Endothelial cell of umbilical vein (primary cell): ENCODE data around the gene PMAIP1. TPM values are rescaled to one million over a fixed set of nuclear protein-coding genes. Genes with fewer than 3 reads are reported as not detected.

Experiments
- BruUV-seq: library from RNA; stranded (reverse); fragments of 400-500 nt; replicated peaks from 2 replicates; lab custom pipeline; 2021; lab: Mats Ljungman, UMichigan
- CTCF ChIA-PET: fragments of 300-600, 350-600 bp; sonication (Branson Sonifier 250); formaldehyde crosslinking; loops from one replicate; lab custom pipeline; 2021; ENCODE audit warnings: antibody characterized with exemption, inconsistent platforms; lab: Charles Lee
- POLR2A ChIA-PET: fragments of 300-600, 350-600 bp; sonication (Branson Sonifier 250); formaldehyde crosslinking; loops from one replicate; lab custom pipeline; 2021; ENCODE audit warnings: antibody characterized with exemption, inconsistent platforms; lab: Charles Lee
- DNase-seq: peaks from one replicate; pipeline ENCODE4 v3.0.0-alpha.2; 2011; ENCODE audit warnings: low read depth, low spot score
- FAIRE-seq: peaks from 2 replicates; lab custom pipeline; 2011; peaks lifted over from hg19 to GRCh38; lab: Jason Lieb, UNC
- H2AFZ ChIP-seq: 2 replicates; pipeline ENCODE4 v1.6.0; 2012; ENCODE audit warnings: low read depth, low read length, control low read depth, inconsistent platforms
- H3K27ac ChIP-seq: 2 replicates; pipeline ENCODE4 v1.5.1; 2011; ENCODE audit warnings: low read depth, mild to moderate bottlenecking, control low read depth, low read length, moderate library complexity; ENCODE audit not compliant: insufficient read depth
- H3K27me3 ChIP-seq, 2 experiments: 2 replicates each; pipeline versions ENCODE4 v1.6.0 to v1.6.1; 2011; ENCODE audit warnings: low read length in 2 of 2, mixed read lengths in 1 of 2; ENCODE audit not compliant: control insufficient read depth in 2 of 2, insufficient read depth in 2 of 2
- H3K36me3 ChIP-seq, 2 experiments: 2 replicates in 1 of 2; 3 replicates in 1 of 2; pipeline ENCODE4 v1.5.1; 2011; ENCODE audit warnings: low read length in 2 of 2, mild to moderate bottlenecking in 1 of 2, moderate library complexity in 1 of 2; ENCODE audit not compliant: control insufficient read depth in 2 of 2, insufficient read depth in 2 of 2; ENCODE audit errors: extremely low read depth in 1 of 2
- H3K4me1 ChIP-seq: 3 replicates; pipeline ENCODE4 v1.5.1; 2011; ENCODE audit warnings: mild to moderate bottlenecking, low read length; ENCODE audit not compliant: control insufficient read depth, insufficient read depth; ENCODE audit errors: extremely low read depth
- H3K4me2 ChIP-seq: 2 replicates; pipeline ENCODE4 v1.6.1; 2011; ENCODE audit warnings: low read length, control low read depth, mixed read lengths; ENCODE audit not compliant: insufficient read depth
- H3K4me3 ChIP-seq, 3 experiments: fragments of 200-600 bp in 1 of 3; sonication (generic), shearing (Covaris generic) in 1 of 3; replicated peaks in 1 of 3; 2 replicates each; pipeline ENCODE4 v1.5.1; 2011 to 2016; ENCODE audit warnings: control low read depth in 3 of 3, low read length in 3 of 3, mild to moderate bottlenecking in 2 of 3, inconsistent platforms in 1 of 3, low read depth in 1 of 3, moderate library complexity in 1 of 3; ENCODE audit not compliant: insufficient read depth in 1 of 3
- H3K79me2 ChIP-seq: 2 replicates; pipeline ENCODE4 v1.6.0; 2012; ENCODE audit warnings: low read length, inconsistent platforms; ENCODE audit not compliant: control insufficient read depth, insufficient read depth
- H3K9ac ChIP-seq: replicated peaks from 2 replicates; pipeline ENCODE3; 2011; ENCODE audit warnings: low read length, control low read depth; ENCODE audit not compliant: insufficient read depth; ENCODE audit errors: extremely low read depth
- H3K9me1 ChIP-seq: replicated peaks from 3 replicates; pipeline ENCODE4 v1.6.0; 2011; ENCODE audit warnings: mild to moderate bottlenecking, low read length; ENCODE audit not compliant: control insufficient read depth, insufficient read depth; ENCODE audit errors: extremely low read depth
- H3K9me3 ChIP-seq: replicated peaks from 2 replicates; pipeline ENCODE4 v1.5.1; 2012; ENCODE audit warnings: low read length, inconsistent platforms; ENCODE audit not compliant: control insufficient read depth, insufficient read depth
- H4K20me1 ChIP-seq: replicated peaks from 2 replicates; pipeline ENCODE3; 2011; ENCODE audit warnings: mild to moderate bottlenecking, low read length; ENCODE audit not compliant: control insufficient read depth, insufficient read depth; ENCODE audit errors: extremely low read depth
- EZH2 ChIP-seq: IDR thresholded peaks from 2 replicates; pipeline ENCODE4 v1.6.1; 2012; ENCODE audit warnings: borderline replicate concordance, low read depth, mild to moderate bottlenecking, moderate library complexity, low read length, inconsistent platforms; ENCODE audit not compliant: severe bottlenecking
- FOS ChIP-seq: IDR thresholded peaks from 2 replicates; pipeline ENCODE4 v1.6.1; 2011; ENCODE audit warnings: mild to moderate bottlenecking, low read length, moderate library complexity, borderline replicate concordance; ENCODE audit not compliant: insufficient read depth
- JUN ChIP-seq: IDR thresholded peaks from 2 replicates; pipeline ENCODE4 v1.6.1; 2011; ENCODE audit warnings: borderline replicate concordance, low read depth; ENCODE audit not compliant: insufficient read length, insufficient read depth
- POLR2A ChIP-seq: IDR thresholded peaks from 2 replicates; pipeline ENCODE4 v1.6.1; 2012; ENCODE audit warnings: low read depth, mild to moderate bottlenecking, control low read depth, low read length
- dilution Hi-C: fragments of 300-500 bp; cut with MboI; formaldehyde crosslinking; loops from one replicate; pipeline ENCODE4 v1.15.0; 2019; ENCODE audit warnings: low sequenced_read_pairs; ENCODE audit not compliant: extremely low pct_ligation_motif_present
- intact Hi-C: fragments of 100-400 bp; cut with micrococcal nuclease; formaldehyde crosslinking; loops from one replicate; pipeline ENCODE4 v1.10.0; 2022
- polyA plus RNA-seq, 4 experiments: library from polyadenylated mRNA; depleted of rRNA in 3 of 4; stranded (reverse) in 3 of 4; unstranded in 1 of 4; fragments of >200 nt; gene quantifications; 2 replicates each; pipeline versions ENCODE4 v1.2.1 to v1.2.3, GENCODE V29; 2011 to 2012; ENCODE audit warnings: missing spikeins in 1 of 4
- total RNA-seq: library from RNA; stranded (reverse); gene quantifications from 2 replicates; pipeline ENCODE4 v1.2.3, GENCODE V29; 2021
- TF ChIP-seq, protein P1 (sequence below): IDR thresholded peaks from 2 replicates; pipeline ENCODE4 v1.6.1; 2011; ENCODE audit not compliant: insufficient read depth, insufficient read length

The PMAIP1 gene
- total and polyA plus RNA-seq, 2 donors (not counting 3 experiments of a cell fraction or from before 2014, with no cell fraction given), result 7.6 to 11.9 TPM

- Histone ChIP-seq H3K4me1 (peaks cover 31% of the 10 kb centered on the region), H3K4me2 (peak overlapping the region; percentile 93), H3K4me3 (peak overlapping the region; percentile 58 to 88 (median 76)), H2AFZ (no peak overlapping the region), H3K27me3 (peaks cover 1 to 9% of the 10 kb centered on the region in 2 experiments), H3K9me1 (no peaks in the 10 kb centered on the region), H4K20me1 (no peaks in the 10 kb centered on the region), H3K9me3 (no peaks in the 10 kb centered on the region), H3K9ac (peak overlapping the region; percentile 74), H3K36me3 (peaks cover 0 to 3% of the 10 kb centered on the region in 2 experiments), H3K79me2 (peaks cover 31% of the 10 kb centered on the region), H3K27ac (peak overlapping the region; percentile 75)
- DNase-seq (peak; percentile 76), FAIRE-seq (peak; percentile 66)
- CTCF ChIA-PET, result interaction anchor here (0.5 to 3.5 kb wide), 17 partner anchors 8 to 649 kb away, joined by 3 to 29 read pairs (median 4); partner anchors contain the start of gene CCBE1
- no peak for TF ChIP-seq EZH2
- TF ChIP-seq POLR2A, result no peak
- dilution Hi-C loops (no loop called here), intact Hi-C loops (loop anchor here (1.0 to 5.0 kb wide), 2 partner anchors 63 to 1707 kb away; no protein-coding TSS in a partner anchor)
- TSS peak; percentile 38 for BruUV-seq
- POLR2A ChIA-PET, result interaction anchor here (0.6 to 3.0 kb wide), 18 partner anchors 8 to 562 kb away, joined by 3 to 60 read pairs (median 4); partner anchors contain the start of gene CCBE1
Measured at GRCh38 chr18:59900222-59901128, 679 bp downstream of the PMAIP1 start.

DNA sequence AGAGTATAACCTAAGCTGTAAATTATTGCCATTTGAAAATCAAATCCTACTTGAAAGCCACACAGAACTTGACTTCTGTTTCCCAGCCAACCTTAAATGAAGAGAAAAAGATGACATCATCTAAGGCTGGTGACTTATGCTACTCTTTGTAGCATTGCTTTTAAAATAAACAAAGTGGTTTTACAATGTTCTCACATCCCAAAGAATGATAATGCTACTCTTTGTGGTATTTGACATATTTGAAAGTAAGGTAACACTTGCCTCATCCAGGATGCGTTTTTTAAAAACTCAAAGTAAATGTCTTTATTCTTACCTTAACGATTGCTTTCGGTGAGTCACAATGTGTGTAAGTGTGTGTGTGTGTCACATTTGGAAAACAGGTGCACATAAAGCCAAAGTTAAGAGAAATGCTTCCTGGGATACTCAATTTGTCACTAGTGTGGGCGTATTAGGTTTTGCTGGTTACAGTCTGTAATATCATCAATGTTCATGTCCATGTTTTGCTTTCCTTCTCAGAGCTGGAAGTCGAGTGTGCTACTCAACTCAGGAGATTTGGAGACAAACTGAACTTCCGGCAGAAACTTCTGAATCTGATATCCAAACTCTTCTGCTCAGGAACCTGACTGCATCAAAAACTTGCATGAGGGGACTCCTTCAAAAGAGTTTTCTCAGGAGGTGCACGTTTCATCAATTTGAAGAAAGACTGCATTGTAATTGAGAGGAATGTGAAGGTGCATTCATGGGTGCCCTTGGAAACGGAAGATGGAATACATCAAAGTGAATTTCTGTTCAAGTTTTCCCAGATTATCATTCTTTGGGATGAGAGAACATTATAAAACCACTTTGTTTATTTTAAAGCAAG is 2.6 kb downstream of the PMAIP1 start:
- no peak overlapping the region for H2AFZ ChIP-seq
- intact Hi-C loops, result loop anchor here (5.0 kb wide), 1 partner anchor 1705 kb away; no protein-coding TSS in a partner anchor
- FAIRE-seq, result no peak
- H4K20me1 ChIP-seq, result no peaks in the 10 kb centered on the region
- no peak overlapping the region for H3K27ac ChIP-seq
- H3K9me3 ChIP-seq, result no peaks in the 10 kb centered on the region
- H3K4me1 ChIP-seq, result peaks cover 31% of the 10 kb centered on the region
- no TSS peak for BruUV-seq
- dilution Hi-C loops, result no loop called here
- H3K27me3 ChIP-seq, result peaks cover 3 to 7% of the 10 kb centered on the region in 2 experiments
- peak; percentile 46 for DNase-seq
- peak overlapping the region; percentile 93 for H3K4me2 ChIP-seq
- ChIA-PET POLR2A (interaction anchor here (0.5 kb wide), 1 partner anchor 39 kb away, joined by 9 read pairs; no protein-coding TSS in a partner anchor), CTCF (interaction anchor here (1.0 to 3.5 kb wide), 4 partner anchors 17 to 94 kb away, joined by 3 to 16 read pairs (median 4); no protein-coding TSS in a partner anchor)
- H3K79me2 ChIP-seq, result peaks cover 31% of the 10 kb centered on the region
- H3K4me3 ChIP-seq, result peak overlapping the region in 1 of 3 experiments; percentile 88
- TF ChIP-seq JUN (peak; percentile 55), FOS (peak; percentile 28)
- TF ChIP-seq, protein P1, sequence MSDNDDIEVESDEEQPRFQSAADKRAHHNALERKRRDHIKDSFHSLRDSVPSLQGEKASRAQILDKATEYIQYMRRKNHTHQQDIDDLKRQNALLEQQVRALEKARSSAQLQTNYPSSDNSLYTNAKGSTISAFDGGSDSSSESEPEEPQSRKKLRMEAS, result no peak
- peaks cover 0 to 3% of the 10 kb centered on the region in 2 experiments for H3K36me3 ChIP-seq
- peak overlapping the region; percentile 74 for H3K9ac ChIP-seq
- no peaks in the 10 kb centered on the region for H3K9me1 ChIP-seq
